HG03097 (cell line): ENCODE data around the gene C3orf18.

Experiments
- ATAC-seq: cut with Tn5 transposase; IDR thresholded peaks from one replicate; pipeline ENCODE4 v1.9.1; 2021; ENCODE audit not compliant: unreplicated experiment, low FRiP score

Gene C3orf18

GRCh38 chr3:50604110-50604621 lies 36.6 kb upstream of the C3orf18 start:
- no peak for ATAC-seq

DNA sequence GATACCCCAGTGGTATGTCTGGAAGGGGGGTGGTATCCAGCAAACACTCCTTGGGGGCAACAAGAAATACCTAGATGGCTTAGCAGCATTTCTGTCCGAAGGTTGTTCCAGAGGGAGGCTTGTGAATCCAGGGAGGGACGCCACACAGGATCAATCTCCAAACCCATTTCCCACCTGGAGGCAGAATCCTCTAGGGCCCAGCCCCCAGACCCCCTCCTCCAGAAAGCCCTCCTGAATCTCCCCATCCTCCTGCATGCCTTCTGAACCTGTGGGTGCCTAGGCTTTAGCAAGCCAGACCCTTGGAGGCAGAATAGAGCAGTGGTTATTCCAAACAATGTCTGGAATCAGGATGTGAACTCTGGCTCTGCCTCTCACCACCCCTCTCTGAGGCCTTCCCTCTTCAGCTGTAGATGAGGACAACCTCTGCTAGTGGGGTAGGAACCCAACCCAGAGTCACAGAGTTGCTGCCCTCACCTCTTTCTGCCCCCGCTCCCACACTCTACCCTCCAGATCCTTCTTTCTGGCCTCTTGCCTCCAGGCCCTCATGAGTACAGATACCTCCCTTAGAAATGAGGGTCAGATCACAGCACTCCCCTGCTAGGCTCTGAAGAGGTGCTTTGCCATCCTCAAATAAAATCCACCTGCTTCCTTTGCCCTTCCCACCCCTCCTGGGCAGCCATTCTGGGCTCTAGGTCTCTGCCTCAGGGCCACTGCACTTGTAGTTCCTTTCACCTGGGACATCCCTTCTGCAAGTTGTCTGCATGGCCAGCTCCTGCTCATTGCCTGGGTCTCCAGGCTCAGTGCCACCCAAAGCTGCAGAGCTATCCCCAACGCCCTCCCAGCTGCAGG lies 35.9 kb upstream of the C3orf18 start:
- no peak for ATAC-seq

GRCh38 chr3:50602595-50603191 lies 35.1 kb upstream of the C3orf18 start:
- no peak for ATAC-seq

- peak; percentile 74 for ATAC-seq
Observed at GRCh38 chr3:50600841-50601591, 33.5 kb upstream of the C3orf18 start.

GRCh38 chr3:50600141-50600753 lies 32.7 kb upstream of the C3orf18 start:
- ATAC-seq, result no peak

DNA sequence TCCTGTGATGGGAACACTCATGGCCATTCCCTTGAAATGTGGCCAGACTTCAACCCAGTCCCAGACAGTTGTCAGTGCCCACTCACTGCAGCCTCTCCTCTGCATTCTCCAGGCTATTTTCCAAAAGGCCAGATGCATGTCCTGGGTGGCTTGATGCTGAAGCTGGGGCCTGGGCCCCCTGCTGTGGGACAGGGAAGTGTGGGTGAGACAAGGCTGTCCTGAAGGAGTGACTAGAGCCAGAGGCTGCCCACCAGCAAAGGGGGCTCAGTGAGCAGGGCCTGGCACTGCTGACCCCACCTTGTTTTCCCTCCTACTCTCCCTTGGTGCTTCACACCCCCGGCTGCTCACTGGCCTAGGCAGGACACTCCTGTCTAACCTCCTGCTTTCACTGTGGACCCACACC lies 32.2 kb upstream of the C3orf18 start:
- no peak for ATAC-seq

- ATAC-seq, result no peak
Observed at GRCh38 chr3:50599115-50599715, 31.7 kb upstream of the C3orf18 start.

DNA sequence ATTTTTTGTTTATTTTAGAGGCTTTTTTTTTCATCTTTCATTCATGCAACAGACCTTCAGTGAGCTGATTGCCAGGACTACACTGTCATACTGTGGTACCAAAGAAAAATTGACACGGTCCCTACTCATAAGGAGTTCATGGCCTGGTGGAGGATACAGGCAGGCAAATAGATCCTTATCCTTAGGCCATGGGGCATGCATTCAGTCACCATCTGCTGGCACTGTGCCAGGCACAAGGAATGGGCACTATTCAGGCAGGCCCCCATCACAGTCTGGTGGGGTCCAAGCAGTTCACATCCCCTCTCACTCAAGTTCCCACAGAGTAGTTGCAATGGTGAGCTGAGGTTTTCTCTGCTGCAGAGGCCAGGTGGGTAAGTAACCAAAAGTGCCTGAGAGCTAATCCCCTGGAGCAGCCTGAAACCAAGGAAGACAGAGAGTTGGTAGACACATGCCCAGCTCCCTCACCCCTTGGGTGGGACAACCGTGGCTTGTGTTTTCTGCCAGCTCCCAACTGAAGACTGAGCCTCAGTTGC lies 26.8 kb upstream of the C3orf18 start:
- no peak for ATAC-seq

DNA sequence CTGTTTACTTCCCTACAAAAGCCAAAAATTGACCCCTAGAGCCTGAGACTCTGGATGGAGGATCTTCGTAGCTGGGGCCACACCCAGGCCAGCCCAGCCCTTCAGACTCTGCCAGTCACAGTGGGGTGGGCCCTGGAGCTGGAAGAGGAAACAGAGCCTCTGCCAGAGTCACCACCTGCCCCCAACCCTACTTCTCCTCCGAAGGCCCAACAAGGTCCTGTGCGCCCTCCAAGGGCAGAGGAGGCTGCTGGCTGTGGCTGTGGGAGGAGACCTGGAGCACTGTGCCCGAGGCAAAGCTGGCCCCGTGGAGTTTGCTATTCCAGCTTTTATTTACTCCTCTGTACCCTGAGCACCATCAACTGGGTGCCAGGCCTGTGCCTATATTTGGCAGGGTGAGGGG lies 25.0 kb upstream of the C3orf18 start:
- no peak for ATAC-seq

GRCh38 chr3:50591196-50591741 lies 23.7 kb upstream of the C3orf18 start:
- ATAC-seq, result no peak

DNA sequence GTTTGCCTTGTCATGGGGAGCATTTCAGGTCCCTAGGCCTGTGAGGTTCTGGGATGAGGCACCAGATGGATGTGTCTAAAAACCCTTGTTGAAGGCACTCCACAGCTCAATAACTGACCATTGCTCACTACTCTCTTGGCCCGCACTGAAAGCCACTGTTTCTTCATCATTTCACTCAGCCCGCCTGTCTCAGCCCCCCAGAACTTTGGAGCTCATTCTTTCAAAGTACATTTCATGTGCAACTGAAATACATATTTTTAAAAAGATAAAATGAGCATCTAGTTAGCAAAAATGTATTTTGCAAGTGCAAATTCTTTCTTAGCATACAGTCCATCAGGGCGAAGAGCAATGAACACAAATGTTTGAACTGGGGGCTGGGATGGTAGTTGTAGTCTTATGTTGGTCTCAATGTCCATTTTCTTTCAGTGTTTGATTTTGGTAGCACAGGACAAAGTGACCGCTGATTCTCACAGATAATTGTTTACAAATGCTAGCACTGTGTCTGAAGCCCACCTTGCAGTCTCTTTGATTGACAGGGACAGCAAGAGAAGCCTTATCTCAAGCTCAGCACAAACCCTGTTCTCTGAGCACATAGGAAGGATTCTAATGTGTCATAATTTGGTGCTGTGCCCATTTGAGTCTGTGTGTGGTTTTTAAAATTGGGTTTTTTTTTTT lies 21.3 kb upstream of the C3orf18 start:
- no peak for ATAC-seq

- no peak for ATAC-seq
Observed at GRCh38 chr3:50587806-50588758, 20.5 kb upstream of the C3orf18 start.

DNA sequence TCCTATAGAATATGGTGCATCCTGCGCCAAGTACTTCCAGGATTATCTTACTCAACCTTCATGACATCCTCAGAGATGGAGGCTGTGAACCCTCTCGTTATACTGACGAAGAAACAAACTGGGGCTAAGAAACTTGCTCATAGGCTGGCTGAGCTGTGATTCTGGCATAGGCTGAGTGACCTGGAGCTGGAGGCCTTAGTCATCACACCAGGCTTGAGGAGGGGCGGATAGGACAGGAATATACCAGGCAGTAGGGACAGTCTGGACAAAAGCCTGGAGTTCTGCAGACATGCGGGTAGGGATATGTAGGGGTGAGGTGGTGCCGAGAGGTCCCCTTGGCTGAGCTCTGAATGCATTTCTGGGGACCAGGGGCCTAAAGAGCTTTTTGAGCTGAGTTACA lies 19.8 kb upstream of the C3orf18 start:
- ATAC-seq, result no peak

DNA sequence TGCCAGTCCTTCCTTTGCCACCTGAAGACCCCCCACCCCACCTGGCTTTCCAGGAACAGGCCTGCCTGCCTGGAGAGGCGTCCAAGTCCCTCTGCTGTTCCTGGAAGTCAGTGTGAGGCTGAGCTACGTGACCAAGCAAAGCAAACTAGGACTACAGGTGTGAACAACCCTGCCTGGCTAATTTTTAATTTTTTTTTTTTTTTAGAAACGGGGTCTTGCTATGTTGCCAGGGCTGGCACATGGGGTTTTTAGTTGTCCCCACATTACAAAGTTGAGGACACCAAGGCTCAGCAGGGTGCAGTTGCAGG lies 19.2 kb upstream of the C3orf18 start:
- no peak for ATAC-seq

- no peak for ATAC-seq
Observed at GRCh38 chr3:50585919-50586762, 18.6 kb upstream of the C3orf18 start.

DNA sequence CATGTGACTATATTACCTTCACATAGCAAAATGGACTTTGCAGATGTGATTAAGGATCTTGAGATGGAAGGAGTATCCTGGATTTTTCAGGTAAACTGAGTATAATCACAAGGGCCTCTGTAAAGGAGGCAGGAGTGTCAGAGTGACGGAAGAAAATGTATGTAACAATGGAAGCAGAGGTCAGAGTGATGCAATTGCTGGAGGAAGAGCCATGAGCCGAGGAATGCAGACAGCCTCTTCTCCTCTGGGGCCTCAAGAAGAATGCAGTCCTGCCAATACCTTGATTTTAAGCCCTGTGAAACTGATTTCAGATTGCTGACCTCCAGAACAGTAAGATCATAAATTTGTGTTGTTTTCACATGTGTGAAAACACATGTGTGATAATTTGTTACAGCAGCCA lies 16.8 kb upstream of the C3orf18 start:
- no peak for ATAC-seq

DNA sequence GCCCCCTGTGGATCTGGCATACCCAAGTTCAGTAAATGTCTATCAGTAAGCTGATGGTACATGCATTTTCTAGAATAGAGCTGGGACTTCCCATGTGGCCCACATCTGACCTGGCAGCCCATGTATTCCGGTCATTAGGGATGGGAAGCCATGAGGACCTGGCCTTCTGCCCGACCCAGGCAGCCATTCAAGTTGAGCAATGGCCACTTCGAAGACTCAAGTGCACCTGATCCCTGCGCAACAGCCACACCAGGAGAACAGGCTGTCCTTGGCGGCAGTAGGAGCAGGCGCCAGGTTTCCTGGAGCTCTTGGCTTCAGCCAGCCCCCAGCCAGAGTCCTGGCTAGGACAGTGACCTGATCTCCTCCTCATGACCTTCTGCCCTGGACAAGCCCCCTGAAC lies 16.4 kb upstream of the C3orf18 start:
- ATAC-seq, result no peak

DNA sequence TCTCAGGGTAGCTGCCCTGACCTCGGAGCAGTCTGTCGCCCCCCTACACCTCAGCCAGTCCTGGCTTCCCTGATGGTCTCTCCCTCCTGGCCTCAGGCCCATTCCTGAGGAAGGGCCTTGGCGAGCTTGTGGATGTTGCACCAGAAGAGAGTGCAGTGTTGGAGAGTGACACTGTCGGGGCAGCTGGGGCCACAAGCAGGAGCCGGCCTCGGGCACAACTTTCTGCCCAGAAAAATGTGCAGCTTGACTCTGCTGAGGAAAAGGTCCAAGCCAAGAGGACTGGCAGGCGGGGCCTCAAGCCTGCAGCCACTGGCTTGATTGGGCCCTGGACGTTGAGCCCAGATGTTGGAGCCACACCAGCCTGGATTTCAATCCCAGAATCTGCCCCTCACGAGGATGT lies 14.5 kb upstream of the C3orf18 start:
- no peak for ATAC-seq
